Measurements from ENCODE around the gene DCLK3. TPM values are rescaled to one million over a fixed set of nuclear protein-coding genes. Genes with fewer than 3 reads are reported as not detected.

DCLK3 gene
- total and polyA plus RNA-seq, 2 of the 4 experiments (the other 2 are of a cell fraction), result not detected

DNA sequence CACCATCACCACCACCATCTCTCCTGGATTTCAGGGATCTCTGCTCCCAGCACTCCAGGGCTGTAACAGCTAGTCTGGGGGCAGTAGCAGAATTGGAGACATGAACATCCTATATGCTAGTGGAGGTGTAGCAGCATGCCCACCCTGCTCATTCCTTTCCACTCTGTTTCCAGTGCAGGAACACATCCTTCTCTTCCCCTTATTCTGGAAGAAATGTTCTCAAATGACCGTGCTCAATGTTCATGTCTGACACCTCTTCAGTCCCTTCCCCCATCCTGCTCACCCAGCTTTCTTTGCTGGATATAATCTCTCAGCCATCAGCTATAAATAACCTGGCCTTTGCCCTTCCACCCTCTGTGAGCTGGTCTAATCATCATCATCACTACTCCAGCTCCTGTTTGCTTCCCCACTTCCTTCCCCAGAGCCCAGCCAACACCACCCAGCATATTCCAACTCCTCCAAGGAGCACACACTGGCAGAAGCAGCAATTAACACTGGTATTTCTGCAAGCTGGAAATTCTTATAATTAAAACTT, 31.1 kb downstream of the DCLK3 start:
- H4K8ac ChIP-seq (ENCODE audit: low read depth in 2 of 2, low read length in 2 of 2), result no peak overlapping the region
- H4K20me1 ChIP-seq (ENCODE audit: insufficient read depth, low read length), result no peaks in the 10 kb centered on the region
- DNase-seq (no peak), ATAC-seq (ENCODE audit: low read depth) (no peak)
- H4K91ac ChIP-seq (ENCODE audit: insufficient read depth, low read depth, low read length), result no peak overlapping the region
- no peak overlapping the region for H3K9ac ChIP-seq (ENCODE audit: low read depth, low read length)
- no peak overlapping the region for H3K4me3 ChIP-seq (ENCODE audit: insufficient read depth, low read depth, low read length)
- no peak overlapping the region for H2AK9ac ChIP-seq (replicated peaks; ENCODE audit: low read depth, low read length, poor library complexity)
- no peak overlapping the region for H3K14ac ChIP-seq (replicated peaks; ENCODE audit: low read depth, low read length)
- H2BK20ac ChIP-seq (ENCODE audit: low read depth, low read length), result no peak overlapping the region
- in situ Hi-C loops (cut with MboI; ENCODE audit: low sequenced_read_pairs), result loop anchor here (25.0 kb wide), 1 partner anchor 479 kb away; no protein-coding TSS in a partner anchor
- H3K27me3 ChIP-seq (ENCODE audit: control insufficient read depth, insufficient read depth, low read length), result peaks cover 12% of the 10 kb centered on the region
- ChIA-PET POLR2A (ENCODE audit: unreplicated experiment) (no interaction called here), CTCF (interaction anchor here (0.7 to 1.1 kb wide), 4 partner anchors 8 to 1082 kb away, joined by 3 to 4 read pairs (median 3); no protein-coding TSS in a partner anchor)
- no peak overlapping the region for H3K27ac ChIP-seq (ENCODE audit: insufficient read depth, low read length)
- no peak overlapping the region for H3K23ac ChIP-seq (ENCODE audit: low read depth, low read length)
- BruUV-seq (replicated peaks), result no TSS peak
- H3K9me1 ChIP-seq (ENCODE audit: insufficient read depth, low read length), result no peaks in the 10 kb centered on the region; the same call in 1 of the 2 replicates
- WGBS, 2 experiments (ENCODE audit: extremely low coverage in 2 of 2, insufficient read length in 1 of 2), result no CpG with 5 or more reads among the region's 1 CpG
- no peak overlapping the region for H3K4ac ChIP-seq (ENCODE audit: low read depth, low read length)
- no peak overlapping the region for H3K56ac ChIP-seq (ENCODE audit: extremely low read depth, insufficient read depth, low read length)
- dilution Hi-C loops (cut with HindIII; ENCODE audit: low sequenced_read_pairs, unreplicated experiment), result no loop called here
- no peak overlapping the region for H3K4me2 ChIP-seq (ENCODE audit: low read depth, low read length)
- H2AFZ ChIP-seq (replicated peaks; ENCODE audit: low read length, poor library complexity), result peak overlapping the region; percentile 27
- intact Hi-C loops (cut with micrococcal nuclease), result no loop called here
- H3K4me1 ChIP-seq (ENCODE audit: control insufficient read depth, insufficient read depth, low read length), result no peaks in the 10 kb centered on the region
- H2BK5ac ChIP-seq (ENCODE audit: low read depth, low read length, poor library complexity, severe bottlenecking), result no peak overlapping the region
- no peak overlapping the region for H2BK15ac ChIP-seq (ENCODE audit: low read depth, low read length)
- no peak overlapping the region for H4K5ac ChIP-seq (ENCODE audit: low read depth, low read length)
- no peak overlapping the region for H2AK5ac ChIP-seq (ENCODE audit: low read depth, low read length)
- no peaks in the 10 kb centered on the region for H3K9me3 ChIP-seq (ENCODE audit: control insufficient read depth, insufficient read depth, low read length)
- H3K18ac ChIP-seq (ENCODE audit: low read depth, low read length), result no peak overlapping the region
- H3K79me1 ChIP-seq (ENCODE audit: low read depth in 1 of 2, low read length in 2 of 2), result no peaks in the 10 kb centered on the region
- H2BK120ac ChIP-seq (ENCODE audit: low read depth, low read length), result no peak overlapping the region
- TF ChIP-seq MXI1 (IDR thresholded peaks at IDR 0.05; ENCODE audit: borderline replicate concordance, low read depth, low read length) (no peak), CEBPB (IDR thresholded peaks at IDR 0.05; ENCODE audit: low read depth, low read length) (no peak), NFE2L2 (IDR thresholded peaks at IDR 0.05; ENCODE audit: low read depth, low read length) (no peak), MAFK (IDR thresholded peaks at IDR 0.05; ENCODE audit: low read depth, low read length) (no peak), MAZ (IDR thresholded peaks at IDR 0.05; ENCODE audit: borderline replicate concordance, low read depth, low read length) (no peak), RFX5 (IDR thresholded peaks at IDR 0.05; ENCODE audit: low read depth, low read length) (no peak), BHLHE40 (IDR thresholded peaks at IDR 0.05; ENCODE audit: low read depth, low read length) (no peak), FOS (IDR thresholded peaks at IDR 0.05; ENCODE audit: low read depth, low read length) (no peak), RCOR1 (IDR thresholded peaks at IDR 0.05; ENCODE audit: insufficient replicate concordance, low read length) (no peak), CHD1 (IDR thresholded peaks at IDR 0.05; ENCODE audit: low read depth, low read length) (no peak), RAD21 (IDR thresholded peaks at IDR 0.05; ENCODE audit: low read length) (no peak), SMC3 (IDR thresholded peaks at IDR 0.05; ENCODE audit: low read depth, low read length) (no peak), POLR2A (IDR thresholded peaks at IDR 0.05; ENCODE audit: low read depth, low read length) (no peak)
- TF ChIP-seq, protein P1, sequence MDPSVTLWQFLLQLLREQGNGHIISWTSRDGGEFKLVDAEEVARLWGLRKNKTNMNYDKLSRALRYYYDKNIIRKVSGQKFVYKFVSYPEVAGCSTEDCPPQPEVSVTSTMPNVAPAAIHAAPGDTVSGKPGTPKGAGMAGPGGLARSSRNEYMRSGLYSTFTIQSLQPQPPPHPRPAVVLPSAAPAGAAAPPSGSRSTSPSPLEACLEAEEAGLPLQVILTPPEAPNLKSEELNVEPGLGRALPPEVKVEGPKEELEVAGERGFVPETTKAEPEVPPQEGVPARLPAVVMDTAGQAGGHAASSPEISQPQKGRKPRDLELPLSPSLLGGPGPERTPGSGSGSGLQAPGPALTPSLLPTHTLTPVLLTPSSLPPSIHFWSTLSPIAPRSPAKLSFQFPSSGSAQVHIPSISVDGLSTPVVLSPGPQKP (IDR thresholded peaks at IDR 0.05; ENCODE audit: borderline replicate concordance, low read depth, low read length), result no peak
- TF ChIP-seq, protein P2, sequence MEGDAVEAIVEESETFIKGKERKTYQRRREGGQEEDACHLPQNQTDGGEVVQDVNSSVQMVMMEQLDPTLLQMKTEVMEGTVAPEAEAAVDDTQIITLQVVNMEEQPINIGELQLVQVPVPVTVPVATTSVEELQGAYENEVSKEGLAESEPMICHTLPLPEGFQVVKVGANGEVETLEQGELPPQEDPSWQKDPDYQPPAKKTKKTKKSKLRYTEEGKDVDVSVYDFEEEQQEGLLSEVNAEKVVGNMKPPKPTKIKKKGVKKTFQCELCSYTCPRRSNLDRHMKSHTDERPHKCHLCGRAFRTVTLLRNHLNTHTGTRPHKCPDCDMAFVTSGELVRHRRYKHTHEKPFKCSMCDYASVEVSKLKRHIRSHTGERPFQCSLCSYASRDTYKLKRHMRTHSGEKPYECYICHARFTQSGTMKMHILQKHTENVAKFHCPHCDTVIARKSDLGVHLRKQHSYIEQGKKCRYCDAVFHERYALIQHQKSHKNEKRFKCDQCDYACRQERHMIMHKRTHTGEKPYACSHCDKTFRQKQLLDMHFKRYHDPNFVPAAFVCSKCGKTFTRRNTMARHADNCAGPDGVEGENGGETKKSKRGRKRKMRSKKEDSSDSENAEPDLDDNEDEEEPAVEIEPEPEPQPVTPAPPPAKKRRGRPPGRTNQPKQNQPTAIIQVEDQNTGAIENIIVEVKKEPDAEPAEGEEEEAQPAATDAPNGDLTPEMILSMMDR (conservative IDR thresholded peaks at IDR 0.05; ENCODE audit: low read depth, low read length), result no peak
- TF ChIP-seq, protein P3, sequence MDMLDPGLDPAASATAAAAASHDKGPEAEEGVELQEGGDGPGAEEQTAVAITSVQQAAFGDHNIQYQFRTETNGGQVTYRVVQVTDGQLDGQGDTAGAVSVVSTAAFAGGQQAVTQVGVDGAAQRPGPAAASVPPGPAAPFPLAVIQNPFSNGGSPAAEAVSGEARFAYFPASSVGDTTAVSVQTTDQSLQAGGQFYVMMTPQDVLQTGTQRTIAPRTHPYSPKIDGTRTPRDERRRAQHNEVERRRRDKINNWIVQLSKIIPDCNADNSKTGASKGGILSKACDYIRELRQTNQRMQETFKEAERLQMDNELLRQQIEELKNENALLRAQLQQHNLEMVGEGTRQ (IDR thresholded peaks at IDR 0.05; ENCODE audit: low read depth, low read length), result no peak
- H3K36me3 ChIP-seq (ENCODE audit: control insufficient read depth, insufficient read depth, low read length), result no peaks in the 10 kb centered on the region
